Measurements from ENCODE around the gene CDCP1.
"Not testable (repeated sequence)": the region's sequence is repeated elsewhere in the genome, so short reads cannot be mapped to it uniquely, and the experiment has no call there.

The CDCP1 gene

GRCh38 chr3:45055032-45055410 is 91.2 kb downstream of the CDCP1 start:
- peak; percentile 86 for DNase-seq (ENCODE audit: low read depth)

GRCh38 chr3:45054196-45054857 is 91.9 kb downstream of the CDCP1 start:
- DNase-seq (ENCODE audit: low read depth) = peak; percentile 78

GRCh38 chr3:45053805-45054195 is 92.4 kb downstream of the CDCP1 start:
- not testable (repeated sequence) for DNase-seq (ENCODE audit: low read depth)

GRCh38 chr3:45051685-45052084 is 94.5 kb downstream of the CDCP1 start:
- DNase-seq (ENCODE audit: low read depth) = no peak

GRCh38 chr3:45049807-45050206 is 96.4 kb downstream of the CDCP1 start:
- DNase-seq (ENCODE audit: low read depth) = no peak

GRCh38 chr3:45048244-45048643 is 97.9 kb downstream of the CDCP1 start:
- DNase-seq (ENCODE audit: low read depth) = no peak

GRCh38 chr3:45043728-45044299 is 102.4 kb downstream of the CDCP1 start:
- peak; percentile 69 for DNase-seq (ENCODE audit: low read depth)

- no peak for DNase-seq (ENCODE audit: low read depth)
Measured at GRCh38 chr3:45042162-45042561, 104.0 kb downstream of the CDCP1 start.

GRCh38 chr3:45041666-45042065 is 104.5 kb downstream of the CDCP1 start:
- DNase-seq (ENCODE audit: low read depth) = no peak

GRCh38 chr3:45037720-45038455 is 108.3 kb downstream of the CDCP1 start:
- DNase-seq (ENCODE audit: low read depth) = peak; percentile 91

GRCh38 chr3:45035441-45036301 is 110.5 kb downstream of the CDCP1 start:
- DNase-seq (ENCODE audit: low read depth) = no peak

- no peak for DNase-seq (ENCODE audit: low read depth)
Measured at GRCh38 chr3:45034612-45035252, 111.4 kb downstream of the CDCP1 start.

GRCh38 chr3:45033791-45034190 is 112.4 kb downstream of the CDCP1 start:
- DNase-seq (ENCODE audit: low read depth) = no peak
